GM19351 (cell line): ENCODE measurements around the gene PCDHA12.
"Not testable (repeated sequence)": the region's sequence is repeated elsewhere in the genome, so short reads cannot be mapped to it uniquely, and the experiment has no call there.

Experiments used
- ATAC-seq: cut with Tn5 transposase; IDR thresholded peaks from one replicate; pipeline ENCODE4 v1.9.1; 2021; ENCODE audit warnings: mild to moderate bottlenecking, moderate library complexity; ENCODE audit not compliant: unreplicated experiment

PCDHA12 gene

GRCh38 chr5:140857177-140857986, 17.7 kb upstream of the PCDHA12 start:
- ATAC-seq, result no peak

GRCh38 chr5:140857987-140858240, 17.2 kb upstream of the PCDHA12 start:
- no peak for ATAC-seq

GRCh38 chr5:140862441-140863295, 12.4 kb upstream of the PCDHA12 start:
- no peak for ATAC-seq

GRCh38 chr5:140868721-140869554, 6.2 kb upstream of the PCDHA12 start, which contains the start of gene PCDHA11:
PCDHA11 (plus strand) TSS chr5:140868957; CDS start chr5:140869104, 147 bp downstream.
- no peak for ATAC-seq

- ATAC-seq, result no peak
Measured at GRCh38 chr5:140869555-140869886, 5.6 kb upstream of the PCDHA12 start.

GRCh38 chr5:140870221-140871201, 4.6 kb upstream of the PCDHA12 start:
- no peak for ATAC-seq

GRCh38 chr5:140876541-140877261, 1.6 kb downstream of the PCDHA12 start:
- ATAC-seq, result not testable (repeated sequence)

GRCh38 chr5:140877262-140877581, 2.1 kb downstream of the PCDHA12 start:
- no peak for ATAC-seq

- no peak for ATAC-seq
Measured at GRCh38 chr5:140881889-140882590, 6.9 kb downstream of the PCDHA12 start, which contains the start of gene PCDHA13. PCDHA13 (plus strand) TSS chr5:140882124; CDS start chr5:140882269, 145 bp downstream.

GRCh38 chr5:140882591-140882899, 7.4 kb downstream of the PCDHA12 start:
- no peak for ATAC-seq

GRCh38 chr5:140883373-140883772, 8.3 kb downstream of the PCDHA12 start:
- no peak for ATAC-seq

GRCh38 chr5:140883927-140884697, 9.0 kb downstream of the PCDHA12 start:
- ATAC-seq, result no peak

- no peak for ATAC-seq
Measured at GRCh38 chr5:140916325-140916724, 41.2 kb downstream of the PCDHA12 start.

- no peak for ATAC-seq
Measured at GRCh38 chr5:140923601-140924000, 48.5 kb downstream of the PCDHA12 start.

- ATAC-seq, result no peak
Measured at GRCh38 chr5:140925806-140926442, 50.8 kb downstream of the PCDHA12 start, which contains the start of gene PCDHAC1. PCDHAC1 (plus strand) TSS chr5:140926299; CDS start chr5:140926893, 594 bp downstream.

GRCh38 chr5:140926443-140927227, 51.5 kb downstream of the PCDHA12 start:
- no peak for ATAC-seq

GRCh38 chr5:140927228-140927573, 52.1 kb downstream of the PCDHA12 start:
- ATAC-seq, result no peak
